ENCODE results near the gene LCE7A.

DNA sequence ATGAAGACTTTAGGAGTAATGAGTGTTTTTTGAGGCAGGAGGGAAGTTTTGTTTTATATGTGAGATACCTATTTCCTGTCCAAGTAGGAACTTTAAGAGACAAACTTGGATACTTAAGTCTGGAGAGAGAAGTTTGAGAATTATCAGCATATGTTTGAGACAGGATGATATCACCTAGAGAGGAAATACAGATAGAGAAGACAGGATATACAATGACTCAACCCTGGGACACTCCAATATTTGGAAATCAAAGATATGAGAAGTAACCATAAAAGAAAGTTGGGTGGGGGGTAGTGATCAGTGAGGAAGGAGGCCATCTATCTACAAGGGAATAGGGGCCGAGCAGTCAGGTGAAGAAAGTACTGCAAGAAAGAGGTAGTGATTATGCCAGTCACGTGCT lies 6.5 kb downstream of the LCE7A start:
- TF ChIP-seq, protein P1, sequence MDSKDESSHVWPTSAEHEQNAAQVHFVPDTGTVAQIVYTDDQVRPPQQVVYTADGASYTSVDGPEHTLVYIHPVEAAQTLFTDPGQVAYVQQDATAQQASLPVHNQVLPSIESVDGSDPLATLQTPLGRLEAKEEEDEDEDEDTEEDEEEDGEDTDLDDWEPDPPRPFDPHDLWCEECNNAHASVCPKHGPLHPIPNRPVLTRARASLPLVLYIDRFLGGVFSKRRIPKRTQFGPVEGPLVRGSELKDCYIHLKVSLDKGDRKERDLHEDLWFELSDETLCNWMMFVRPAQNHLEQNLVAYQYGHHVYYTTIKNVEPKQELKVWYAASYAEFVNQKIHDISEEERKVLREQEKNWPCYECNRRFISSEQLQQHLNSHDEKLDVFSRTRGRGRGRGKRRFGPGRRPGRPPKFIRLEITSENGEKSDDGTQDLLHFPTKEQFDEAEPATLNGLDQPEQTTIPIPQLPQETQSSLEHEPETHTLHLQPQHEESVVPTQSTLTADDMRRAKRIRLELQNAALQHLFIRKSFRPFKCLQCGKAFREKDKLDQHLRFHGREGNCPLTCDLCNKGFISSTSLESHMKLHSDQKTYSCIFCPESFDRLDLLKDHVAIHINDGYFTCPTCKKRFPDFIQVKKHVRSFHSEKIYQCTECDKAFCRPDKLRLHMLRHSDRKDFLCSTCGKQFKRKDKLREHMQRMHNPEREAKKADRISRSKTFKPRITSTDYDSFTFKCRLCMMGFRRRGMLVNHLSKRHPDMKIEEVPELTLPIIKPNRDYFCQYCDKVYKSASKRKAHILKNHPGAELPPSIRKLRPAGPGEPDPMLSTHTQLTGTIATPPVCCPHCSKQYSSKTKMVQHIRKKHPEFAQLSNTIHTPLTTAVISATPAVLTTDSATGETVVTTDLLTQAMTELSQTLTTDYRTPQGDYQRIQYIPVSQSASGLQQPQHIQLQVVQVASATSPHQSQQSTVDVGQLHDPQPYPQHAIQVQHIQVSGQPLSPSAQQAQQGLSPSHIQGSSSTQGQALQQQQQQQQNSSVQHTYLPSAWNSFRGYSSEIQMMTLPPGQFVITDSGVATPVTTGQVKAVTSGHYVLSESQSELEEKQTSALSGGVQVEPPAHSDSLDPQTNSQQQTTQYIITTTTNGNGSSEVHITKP (tag by site-specific recombination; IDR thresholded peaks at IDR 0.05): no peak
- TF ChIP-seq, protein P2, sequence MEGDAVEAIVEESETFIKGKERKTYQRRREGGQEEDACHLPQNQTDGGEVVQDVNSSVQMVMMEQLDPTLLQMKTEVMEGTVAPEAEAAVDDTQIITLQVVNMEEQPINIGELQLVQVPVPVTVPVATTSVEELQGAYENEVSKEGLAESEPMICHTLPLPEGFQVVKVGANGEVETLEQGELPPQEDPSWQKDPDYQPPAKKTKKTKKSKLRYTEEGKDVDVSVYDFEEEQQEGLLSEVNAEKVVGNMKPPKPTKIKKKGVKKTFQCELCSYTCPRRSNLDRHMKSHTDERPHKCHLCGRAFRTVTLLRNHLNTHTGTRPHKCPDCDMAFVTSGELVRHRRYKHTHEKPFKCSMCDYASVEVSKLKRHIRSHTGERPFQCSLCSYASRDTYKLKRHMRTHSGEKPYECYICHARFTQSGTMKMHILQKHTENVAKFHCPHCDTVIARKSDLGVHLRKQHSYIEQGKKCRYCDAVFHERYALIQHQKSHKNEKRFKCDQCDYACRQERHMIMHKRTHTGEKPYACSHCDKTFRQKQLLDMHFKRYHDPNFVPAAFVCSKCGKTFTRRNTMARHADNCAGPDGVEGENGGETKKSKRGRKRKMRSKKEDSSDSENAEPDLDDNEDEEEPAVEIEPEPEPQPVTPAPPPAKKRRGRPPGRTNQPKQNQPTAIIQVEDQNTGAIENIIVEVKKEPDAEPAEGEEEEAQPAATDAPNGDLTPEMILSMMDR (tag by site-specific recombination; IDR thresholded peaks at IDR 0.05): no peak
- TF ChIP-seq, protein P3, sequence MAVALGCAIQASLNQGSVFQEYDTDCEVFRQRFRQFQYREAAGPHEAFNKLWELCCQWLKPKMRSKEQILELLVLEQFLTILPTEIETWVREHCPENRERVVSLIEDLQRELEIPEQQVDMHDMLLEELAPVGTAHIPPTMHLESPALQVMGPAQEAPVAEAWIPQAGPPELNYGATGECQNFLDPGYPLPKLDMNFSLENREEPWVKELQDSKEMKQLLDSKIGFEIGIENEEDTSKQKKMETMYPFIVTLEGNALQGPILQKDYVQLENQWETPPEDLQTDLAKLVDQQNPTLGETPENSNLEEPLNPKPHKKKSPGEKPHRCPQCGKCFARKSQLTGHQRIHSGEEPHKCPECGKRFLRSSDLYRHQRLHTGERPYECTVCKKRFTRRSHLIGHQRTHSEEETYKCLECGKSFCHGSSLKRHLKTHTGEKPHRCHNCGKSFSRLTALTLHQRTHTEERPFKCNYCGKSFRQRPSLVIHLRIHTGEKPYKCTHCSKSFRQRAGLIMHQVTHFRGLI (tag by site-specific recombination; IDR thresholded peaks at IDR 0.05): no peak
- TF ChIP-seq ZNF274 (IDR thresholded peaks at IDR 0.05; ENCODE audit: low read length): no peak
- no peak for TF ChIP-seq ZNF274 (tag by site-specific recombination; IDR thresholded peaks at IDR 0.05; ENCODE audit: borderline replicate concordance)
- TF ChIP-seq, protein P4, sequence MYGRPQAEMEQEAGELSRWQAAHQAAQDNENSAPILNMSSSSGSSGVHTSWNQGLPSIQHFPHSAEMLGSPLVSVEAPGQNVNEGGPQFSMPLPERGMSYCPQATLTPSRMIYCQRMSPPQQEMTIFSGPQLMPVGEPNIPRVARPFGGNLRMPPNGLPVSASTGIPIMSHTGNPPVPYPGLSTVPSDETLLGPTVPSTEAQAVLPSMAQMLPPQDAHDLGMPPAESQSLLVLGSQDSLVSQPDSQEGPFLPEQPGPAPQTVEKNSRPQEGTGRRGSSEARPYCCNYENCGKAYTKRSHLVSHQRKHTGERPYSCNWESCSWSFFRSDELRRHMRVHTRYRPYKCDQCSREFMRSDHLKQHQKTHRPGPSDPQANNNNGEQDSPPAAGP (tag by site-specific recombination; IDR thresholded peaks at IDR 0.05): no peak
- TF ChIP-seq ZNF155 (tag by site-specific recombination; IDR thresholded peaks at IDR 0.05): no peak
- no peak for TF ChIP-seq ZNF501 (tag by site-specific recombination; IDR thresholded peaks at IDR 0.05)
- TF ChIP-seq, protein P5, sequence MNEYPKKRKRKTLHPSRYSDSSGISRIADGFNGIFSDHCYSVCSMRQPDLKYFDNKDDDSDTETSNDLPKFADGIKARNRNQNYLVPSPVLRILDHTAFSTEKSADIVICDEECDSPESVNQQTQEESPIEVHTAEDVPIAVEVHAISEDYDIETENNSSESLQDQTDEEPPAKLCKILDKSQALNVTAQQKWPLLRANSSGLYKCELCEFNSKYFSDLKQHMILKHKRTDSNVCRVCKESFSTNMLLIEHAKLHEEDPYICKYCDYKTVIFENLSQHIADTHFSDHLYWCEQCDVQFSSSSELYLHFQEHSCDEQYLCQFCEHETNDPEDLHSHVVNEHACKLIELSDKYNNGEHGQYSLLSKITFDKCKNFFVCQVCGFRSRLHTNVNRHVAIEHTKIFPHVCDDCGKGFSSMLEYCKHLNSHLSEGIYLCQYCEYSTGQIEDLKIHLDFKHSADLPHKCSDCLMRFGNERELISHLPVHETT (tag by site-specific recombination; IDR thresholded peaks at IDR 0.05): no peak
- TF ChIP-seq, protein P6, sequence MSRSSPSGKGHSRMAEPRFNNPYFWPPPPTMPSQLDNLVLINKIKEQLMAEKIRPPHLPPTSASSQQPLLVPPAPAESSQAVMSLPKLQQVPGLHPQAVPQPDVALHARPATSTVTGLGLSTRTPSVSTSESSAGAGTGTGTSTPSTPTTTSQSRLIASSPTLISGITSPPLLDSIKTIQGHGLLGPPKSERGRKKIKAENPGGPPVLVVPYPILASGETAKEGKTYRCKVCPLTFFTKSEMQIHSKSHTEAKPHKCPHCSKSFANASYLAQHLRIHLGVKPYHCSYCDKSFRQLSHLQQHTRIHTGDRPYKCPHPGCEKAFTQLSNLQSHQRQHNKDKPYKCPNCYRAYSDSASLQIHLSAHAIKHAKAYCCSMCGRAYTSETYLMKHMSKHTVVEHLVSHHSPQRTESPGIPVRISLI (tag by site-specific recombination; IDR thresholded peaks at IDR 0.05): no peak
- TF ChIP-seq, protein P7, sequence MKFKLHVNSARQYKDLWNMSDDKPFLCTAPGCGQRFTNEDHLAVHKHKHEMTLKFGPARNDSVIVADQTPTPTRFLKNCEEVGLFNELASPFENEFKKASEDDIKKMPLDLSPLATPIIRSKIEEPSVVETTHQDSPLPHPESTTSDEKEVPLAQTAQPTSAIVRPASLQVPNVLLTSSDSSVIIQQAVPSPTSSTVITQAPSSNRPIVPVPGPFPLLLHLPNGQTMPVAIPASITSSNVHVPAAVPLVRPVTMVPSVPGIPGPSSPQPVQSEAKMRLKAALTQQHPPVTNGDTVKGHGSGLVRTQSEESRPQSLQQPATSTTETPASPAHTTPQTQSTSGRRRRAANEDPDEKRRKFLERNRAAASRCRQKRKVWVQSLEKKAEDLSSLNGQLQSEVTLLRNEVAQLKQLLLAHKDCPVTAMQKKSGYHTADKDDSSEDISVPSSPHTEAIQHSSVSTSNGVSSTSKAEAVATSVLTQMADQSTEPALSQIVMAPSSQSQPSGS (tag by site-specific recombination; IDR thresholded peaks at IDR 0.05; ENCODE audit: low read depth): no peak
